ENCODE measurements around the gene CPEB4.

- TF ChIP-seq CTCF (conservative IDR thresholded peaks at IDR 0.05; ENCODE audit: low read depth in 2 of 2) (no peak), EZH2phosphoT487 (IDR thresholded peaks at IDR 0.05; ENCODE audit: unreplicated experiment) (no peak), EZH2 (IDR thresholded peaks at IDR 0.05; ENCODE audit: low read depth, unreplicated experiment) (no peak), POLR2AphosphoS5 (IDR thresholded peaks at IDR 0.05; ENCODE audit: low read depth) (no peak)
- TF ChIP-seq, protein P1, sequence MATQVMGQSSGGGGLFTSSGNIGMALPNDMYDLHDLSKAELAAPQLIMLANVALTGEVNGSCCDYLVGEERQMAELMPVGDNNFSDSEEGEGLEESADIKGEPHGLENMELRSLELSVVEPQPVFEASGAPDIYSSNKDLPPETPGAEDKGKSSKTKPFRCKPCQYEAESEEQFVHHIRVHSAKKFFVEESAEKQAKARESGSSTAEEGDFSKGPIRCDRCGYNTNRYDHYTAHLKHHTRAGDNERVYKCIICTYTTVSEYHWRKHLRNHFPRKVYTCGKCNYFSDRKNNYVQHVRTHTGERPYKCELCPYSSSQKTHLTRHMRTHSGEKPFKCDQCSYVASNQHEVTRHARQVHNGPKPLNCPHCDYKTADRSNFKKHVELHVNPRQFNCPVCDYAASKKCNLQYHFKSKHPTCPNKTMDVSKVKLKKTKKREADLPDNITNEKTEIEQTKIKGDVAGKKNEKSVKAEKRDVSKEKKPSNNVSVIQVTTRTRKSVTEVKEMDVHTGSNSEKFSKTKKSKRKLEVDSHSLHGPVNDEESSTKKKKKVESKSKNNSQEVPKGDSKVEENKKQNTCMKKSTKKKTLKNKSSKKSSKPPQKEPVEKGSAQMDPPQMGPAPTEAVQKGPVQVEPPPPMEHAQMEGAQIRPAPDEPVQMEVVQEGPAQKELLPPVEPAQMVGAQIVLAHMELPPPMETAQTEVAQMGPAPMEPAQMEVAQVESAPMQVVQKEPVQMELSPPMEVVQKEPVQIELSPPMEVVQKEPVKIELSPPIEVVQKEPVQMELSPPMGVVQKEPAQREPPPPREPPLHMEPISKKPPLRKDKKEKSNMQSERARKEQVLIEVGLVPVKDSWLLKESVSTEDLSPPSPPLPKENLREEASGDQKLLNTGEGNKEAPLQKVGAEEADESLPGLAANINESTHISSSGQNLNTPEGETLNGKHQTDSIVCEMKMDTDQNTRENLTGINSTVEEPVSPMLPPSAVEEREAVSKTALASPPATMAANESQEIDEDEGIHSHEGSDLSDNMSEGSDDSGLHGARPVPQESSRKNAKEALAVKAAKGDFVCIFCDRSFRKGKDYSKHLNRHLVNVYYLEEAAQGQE (IDR thresholded peaks at IDR 0.05; ENCODE audit: unreplicated experiment): no peak
These were observed 57.0 kb downstream of the CPEB4 start for GRCh38 chr5:173945160-173945559.
